HG03469 (cell line): Measurements from ENCODE around the gene EDNRB.
"Not testable (repeated sequence)": the region's sequence is repeated elsewhere in the genome, so short reads cannot be mapped to it uniquely, and the experiment has no call there.

Source experiments
- ATAC-seq: cut with Tn5 transposase; IDR thresholded peaks from one replicate; pipeline ENCODE4 v1.9.1; 2021; ENCODE audit warnings: mild to moderate bottlenecking, moderate library complexity, moderate number of reproducible peaks; ENCODE audit not compliant: unreplicated experiment

The EDNRB gene

DNA sequence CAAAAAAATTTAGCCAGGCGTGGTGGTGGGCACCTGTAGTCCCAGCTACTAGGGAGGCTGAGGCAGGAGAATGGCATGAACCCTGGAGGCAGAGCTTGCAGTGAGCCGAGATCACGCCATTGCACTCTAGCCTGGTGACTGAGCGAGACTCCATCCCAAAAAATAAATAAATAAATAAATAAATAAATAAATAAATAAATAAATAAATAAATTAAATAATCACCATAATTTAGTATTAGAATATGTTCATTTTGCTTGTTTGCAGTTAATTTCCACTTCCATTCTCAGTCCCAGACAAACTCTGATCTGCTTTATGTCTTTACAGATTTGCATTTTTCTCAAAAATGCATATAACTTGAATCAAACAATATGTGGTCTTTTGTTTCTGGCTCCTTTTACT, 70.6 kb downstream of the EDNRB start:
- ATAC-seq: not testable (repeated sequence)

DNA sequence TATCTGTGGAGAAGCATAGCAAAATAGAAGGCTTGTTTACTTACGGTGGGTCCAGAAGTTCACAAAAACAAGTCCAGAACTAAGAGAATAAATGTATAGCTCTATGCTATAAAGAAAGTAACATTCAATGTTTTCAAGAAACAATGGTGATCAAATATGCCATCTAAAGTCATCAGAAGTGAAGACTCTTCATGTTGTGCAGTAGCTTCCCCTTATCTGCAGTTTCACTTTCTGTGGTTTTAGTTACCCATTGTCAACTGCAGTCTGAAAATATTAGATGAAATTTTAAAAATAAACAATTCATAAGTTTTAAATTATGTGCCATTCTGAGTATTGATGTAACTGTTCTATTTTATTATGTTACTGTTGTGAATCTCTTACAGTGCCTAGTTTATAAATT, 72.5 kb downstream of the EDNRB start:
- peak; percentile 80 for ATAC-seq
